Motor neuron (in vitro differentiated cells): ENCODE measurements around the gene BMERB1. TPM values are rescaled to one million over a fixed set of nuclear protein-coding genes. Genes with fewer than 3 reads are reported as not detected.
"Not testable (repeated sequence)": the region's sequence is repeated elsewhere in the genome, so short reads cannot be mapped to it uniquely, and the experiment has no call there.

Experiments
- ATAC-seq, 8 experiments: fragments of 200-7000 bp; cut with Tn5 transposase; replicated peaks in 6 of 8; 2 replicates each; pipeline ENCODE4 v1.8.0; 2021; ENCODE audit warnings: mild to moderate bottlenecking in 8 of 8, moderate library complexity in 8 of 8
- H3K27ac ChIP-seq, 2 donors: fragments of 250-450 bp; sonication (Bioruptor Pico); 2 replicates each; pipeline ENCODE4 v1.9.0; 2021; ENCODE audit warnings: antibody characterized with exemption in 2 of 2, mild to moderate bottlenecking in 2 of 2, moderate library complexity in 1 of 2
- H3K4me1 ChIP-seq, 2 donors: fragments of 250-450 bp; sonication (Bioruptor Pico); replicated peaks in 1 of 2; 2 replicates each; pipeline ENCODE4 v1.6.1; 2021; ENCODE audit warnings: antibody characterized with exemption in 2 of 2, mild to moderate bottlenecking in 2 of 2, moderate library complexity in 1 of 2
- H3K4me3 ChIP-seq, 5 donors: fragments of 250-450 bp; sonication (Bioruptor Pico); 2 replicates each; pipeline ENCODE4 v1.9.0; 2021; ENCODE audit warnings: antibody characterized with exemption in 5 of 5, mild to moderate bottlenecking in 5 of 5, moderate library complexity in 4 of 5
- WGBS, 10 experiments: fragments of 450-650 bp; shearing (Covaris generic); methylation state at CpG; one replicate each; pipeline ENCODE4 v1.0.0; 2022; 5-methylcytosine and 5-hydroxymethylcytosine counted together
- in situ Hi-C, 9 experiments: fragments of 400-800 bp; cut with MboI; loops; one replicate each; pipeline ENCODE4 v1.15.0; 2021; ENCODE audit warnings: low sequenced_read_pairs in 9 of 9, low pct_unique_long_range_greater_than_20kb in 2 of 9; ENCODE audit not compliant: unreplicated experiment in 9 of 9
- total RNA-seq, 8 experiments: library from RNA; unstranded; fragments of 300-600 nt; gene quantifications; 2 replicates each; pipeline versions ENCODE4 v1.2.3 to v1.2.4, GENCODE V29; 2022

BMERB1 gene
- total RNA-seq, 8 experiments from 2014 or later, result 11.3 to 125 (median 56.1) TPM

DNA sequence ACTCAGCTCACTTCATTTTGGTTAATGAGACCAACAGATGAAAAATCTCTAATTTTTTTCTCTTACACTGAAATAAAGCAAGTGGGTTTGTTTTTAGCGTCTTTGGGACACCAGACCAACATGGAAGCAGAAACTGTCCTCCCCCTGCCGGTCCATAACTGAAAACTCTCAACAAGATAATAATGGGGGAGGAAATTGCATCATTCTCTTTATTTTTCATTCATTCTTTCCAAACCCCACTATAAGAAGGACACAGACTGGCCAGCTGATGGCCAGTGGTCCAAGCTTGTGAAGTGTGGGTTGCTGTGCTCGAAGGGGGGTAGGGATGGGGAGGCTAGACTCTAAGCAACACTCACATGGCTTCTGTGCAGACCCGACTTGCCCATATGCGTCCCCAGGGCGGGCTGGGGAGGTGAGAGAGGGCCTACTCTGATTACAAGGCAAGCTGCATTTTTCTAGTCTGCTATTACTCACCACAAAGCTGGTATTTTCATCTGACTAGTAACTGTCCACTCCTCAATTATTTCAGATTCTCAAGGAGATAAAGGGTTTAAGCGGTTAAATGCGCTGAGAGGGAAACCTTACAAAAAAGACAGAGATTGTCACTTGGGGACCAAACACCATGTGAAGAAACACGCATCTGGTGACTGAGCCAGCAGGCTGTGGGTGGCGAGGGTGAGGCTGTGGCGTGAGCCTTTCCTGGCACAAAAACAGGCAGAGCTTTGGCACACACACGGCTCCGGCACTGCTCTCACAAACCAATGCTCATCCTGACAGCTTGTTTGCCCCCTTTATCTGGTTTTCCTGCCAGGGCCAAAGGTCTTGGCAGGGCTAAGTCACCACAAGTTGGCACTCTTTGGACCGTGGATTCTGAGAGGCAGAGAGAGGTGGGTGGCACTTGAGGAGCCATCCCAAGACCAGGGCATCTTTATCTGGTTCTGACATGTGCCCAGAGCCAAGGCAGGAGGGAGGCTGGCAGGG lies 170.4 kb downstream of the BMERB1 start:
- 20 to 96% (median 87%) methylated on average over 1 to 11 of the region's 14 CpGs; no CpG with 5 or more reads in 4 of the 10 experiments for WGBS, 10 experiments
- ATAC-seq, result peak in 2 of 8 experiments; percentile 58 to 61

DNA sequence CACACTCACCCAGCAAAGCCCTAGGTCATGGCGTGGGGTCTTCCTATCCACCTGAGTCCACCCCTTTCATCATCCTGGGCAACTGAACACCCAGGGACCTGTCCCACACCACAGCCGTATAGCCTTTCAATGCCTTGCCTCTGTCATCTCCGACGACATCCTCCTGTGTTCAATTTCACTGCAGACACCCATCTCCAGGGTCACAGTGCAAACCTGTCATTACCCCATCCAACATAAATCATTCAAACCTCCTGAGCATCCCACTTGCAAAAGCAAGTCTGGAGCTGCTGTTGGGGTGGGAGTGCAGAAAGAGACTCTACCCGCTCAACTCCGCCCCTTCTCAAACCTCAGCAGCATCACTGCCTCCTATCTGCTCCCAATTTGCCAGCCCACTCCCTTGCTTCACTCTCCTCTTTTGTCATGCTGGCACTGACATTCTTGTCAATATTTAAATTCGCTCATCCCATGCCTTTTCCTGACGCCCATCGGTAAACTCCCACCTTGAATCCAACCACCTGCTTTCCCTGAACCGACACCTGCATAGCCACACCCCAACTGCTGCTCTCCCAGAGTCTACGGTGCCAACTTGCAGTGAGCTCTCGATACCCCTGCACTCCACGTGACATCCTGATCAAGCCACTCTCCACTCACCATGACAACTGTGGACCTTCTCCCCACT lies 171.6 kb downstream of the BMERB1 start:
- 79 to 100% (median 89%) methylated on average over 3 to 8 of the region's 13 CpGs; no CpG with 5 or more reads in 3 of the 10 experiments for WGBS, 10 experiments
- in situ Hi-C loops, result loop anchor here in 1 of 9 experiments (25.0 kb wide), 1 partner anchor 106 kb away; no protein-coding TSS in a partner anchor
- H3K27ac ChIP-seq, result peak overlapping the region in 1 of 2 donors; percentile 64
- H3K4me1 ChIP-seq, result peaks cover 0 to 7% of the 10 kb centered on the region in 2 donors
- H3K4me3 ChIP-seq, result no peak overlapping the region
- peak in 5 of 8 experiments; percentile 67 to 76 (median 71) for ATAC-seq

More for the DNA sequence above, 170.4 kb downstream of the BMERB1 start:
- in situ Hi-C loops, result loop anchor here in 1 of 9 experiments (25.0 kb wide), 1 partner anchor 108 kb away; no protein-coding TSS in a partner anchor
- Histone ChIP-seq H3K4me3 (no peak overlapping the region), H3K4me1 (peaks cover 0 to 7% of the 10 kb centered on the region in 2 donors), H3K27ac (no peak overlapping the region)

DNA sequence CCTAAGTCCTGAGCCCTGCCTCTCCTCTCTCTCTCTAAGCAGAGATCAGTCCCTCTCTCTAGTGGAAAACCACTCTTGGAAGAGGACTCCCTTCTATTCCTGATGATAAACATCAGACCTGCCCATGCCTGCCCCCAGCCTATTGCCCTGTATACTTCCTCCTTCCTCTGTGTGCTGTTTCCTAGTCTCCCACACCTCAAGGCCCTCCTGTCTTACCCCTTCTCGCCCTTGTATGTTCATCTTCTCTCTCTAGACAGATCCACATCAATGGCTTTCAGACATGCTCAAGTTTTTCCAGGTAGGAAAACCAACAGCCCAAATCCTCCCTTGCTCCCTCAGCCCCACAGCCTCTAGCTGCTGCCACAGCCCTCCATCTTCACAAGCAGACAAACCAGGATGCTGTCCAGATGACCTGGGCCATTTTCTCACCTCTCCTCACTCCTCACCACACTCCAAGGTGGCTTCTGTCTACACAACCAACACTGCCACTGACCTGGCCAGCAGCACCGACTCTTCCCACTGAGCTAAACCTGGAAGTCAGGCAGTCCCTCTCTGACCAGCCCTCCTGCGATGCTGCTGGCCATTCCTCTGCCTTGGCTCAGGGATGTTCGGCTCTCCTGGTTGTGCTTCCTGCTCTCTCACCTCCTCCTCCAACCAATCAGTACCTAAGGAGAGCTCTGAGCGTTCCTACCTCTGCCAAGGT lies 172.3 kb downstream of the BMERB1 start:
- peaks cover 0 to 7% of the 10 kb centered on the region in 2 donors for H3K4me1 ChIP-seq
- H3K27ac ChIP-seq, result no peak overlapping the region
- in situ Hi-C loops, result loop anchor here in 1 of 9 experiments (25.0 kb wide), 1 partner anchor 106 kb away; no protein-coding TSS in a partner anchor
- ATAC-seq, result no peak
- H3K4me3 ChIP-seq, result no peak overlapping the region
- 79 to 100% (median 96%) methylated on average over 1 to 4 of the region's 5 CpGs; no CpG with 5 or more reads in 4 of the 10 experiments for WGBS, 10 experiments

DNA sequence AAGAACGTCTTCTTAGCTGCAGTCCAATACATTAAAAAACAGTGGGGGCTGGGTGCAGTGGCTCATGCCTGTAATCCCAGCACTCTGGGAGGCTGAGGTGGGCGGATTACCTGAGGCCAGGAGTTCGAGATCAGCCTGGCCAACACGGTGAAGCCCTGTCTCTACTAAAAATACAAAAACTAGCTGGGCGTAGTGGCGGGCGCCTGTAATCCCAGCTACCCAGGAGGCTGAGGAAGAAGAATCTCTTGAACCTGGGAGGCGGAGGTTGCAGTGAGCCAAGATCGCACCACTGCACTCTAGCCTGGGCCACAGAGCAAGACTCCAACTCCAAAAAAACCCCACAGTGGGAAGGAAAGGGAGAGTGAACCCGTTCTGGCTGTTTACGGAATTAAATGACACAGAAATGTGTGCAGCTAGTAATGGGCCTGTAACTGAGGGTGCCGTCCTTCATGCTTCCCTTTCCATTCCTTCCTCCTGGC lies 172.9 kb downstream of the BMERB1 start:
- in situ Hi-C loops, result loop anchor here in 1 of 9 experiments (25.0 kb wide), 1 partner anchor 105 kb away; no protein-coding TSS in a partner anchor
- ATAC-seq, H3K27ac ChIP-seq, H3K4me1 ChIP-seq, H3K4me3 ChIP-seq: not testable (repeated sequence)
- WGBS, 10 experiments, result 86 to 100% (median 95%) methylated on average over 1 to 11 of the region's 12 CpGs; no CpG with 5 or more reads in 5 of the 10 experiments

DNA sequence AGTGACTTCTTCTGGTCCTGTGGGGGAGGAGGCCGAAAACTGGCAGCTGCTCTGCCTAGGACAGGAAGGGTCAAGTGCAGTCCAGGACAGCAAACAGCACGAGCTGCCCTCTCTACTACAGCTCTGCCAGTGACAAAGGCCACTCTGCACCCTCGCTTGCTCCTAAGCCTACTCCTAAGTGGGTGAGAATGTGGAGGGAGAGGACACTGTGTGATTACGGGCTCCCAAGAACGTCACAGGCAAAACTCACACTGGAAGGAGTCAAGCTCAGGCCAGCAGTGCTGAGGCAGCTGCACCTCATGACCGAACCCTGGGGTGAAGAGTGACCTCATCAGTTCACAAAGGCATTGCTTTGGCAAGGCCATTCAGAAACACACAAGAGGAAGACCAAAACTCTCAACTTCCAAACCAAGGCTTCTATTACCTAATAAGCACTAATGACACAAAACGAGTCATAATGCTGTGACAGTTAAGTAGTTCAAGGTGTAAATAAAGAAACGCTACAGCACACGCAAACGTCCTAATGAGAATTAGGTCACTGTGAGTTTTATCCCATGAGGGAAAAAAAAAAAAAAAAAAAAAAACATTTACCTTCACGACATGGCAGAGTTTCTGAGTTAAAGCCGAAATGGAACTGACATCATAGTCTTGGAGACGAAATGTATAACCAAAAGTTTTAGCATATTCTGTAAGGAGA lies 173.5 kb downstream of the BMERB1 start:
- peak in 3 of 8 experiments; percentile 25 to 67 (median 64) for ATAC-seq
- H3K4me3 ChIP-seq, result no peak overlapping the region
- in situ Hi-C loops, result loop anchor here in 1 of 9 experiments (25.0 kb wide), 1 partner anchor 104 kb away; no protein-coding TSS in a partner anchor
- H3K4me1 ChIP-seq, result peaks cover 0 to 7% of the 10 kb centered on the region in 2 donors
- WGBS, 10 experiments, result 65 to 97% (median 82%) methylated on average over 4 to 10 of the region's 13 CpGs
- H3K27ac ChIP-seq, result no peak overlapping the region

DNA sequence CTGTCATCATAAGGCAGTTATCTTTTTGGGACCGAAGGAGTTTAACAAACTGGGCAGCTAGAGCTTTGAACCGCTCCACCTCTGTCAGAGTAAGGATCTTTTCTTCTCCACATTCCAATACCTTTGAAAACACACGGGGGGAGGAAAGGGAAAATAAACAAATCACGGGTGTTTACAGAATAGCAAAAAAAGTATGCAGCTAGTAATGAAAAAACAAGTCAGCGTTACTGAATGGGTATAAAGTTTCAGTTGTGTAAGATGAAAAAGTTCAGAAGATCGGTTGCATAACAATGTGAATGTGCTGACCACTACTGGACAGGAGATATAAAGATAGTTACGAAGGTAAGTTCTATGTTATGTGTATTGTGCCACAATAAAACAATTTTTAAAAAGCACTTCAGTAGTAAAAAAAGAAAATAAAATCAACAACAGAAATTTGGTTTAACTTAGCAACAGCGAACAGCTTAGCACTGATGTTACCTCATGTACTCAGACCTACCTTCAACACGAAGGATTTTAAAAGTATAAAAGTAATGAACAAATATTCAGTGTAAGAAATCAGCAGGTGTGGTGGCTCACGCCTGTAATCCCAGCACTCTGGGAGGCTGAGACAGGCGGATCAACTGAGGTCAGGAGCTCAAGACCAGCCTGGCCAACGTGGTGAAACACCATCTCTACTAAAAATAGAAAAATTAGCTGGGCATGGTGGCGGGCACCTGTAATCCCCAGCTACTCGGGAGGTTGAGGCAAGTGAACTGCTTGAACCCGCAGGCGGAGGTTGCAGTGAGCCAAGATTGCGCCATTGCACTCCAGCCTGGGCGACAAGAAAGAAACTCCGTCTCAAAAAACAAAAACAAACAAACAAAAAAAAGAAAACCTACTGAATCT lies 174.3 kb downstream of the BMERB1 start:
- ATAC-seq, result no peak
- no peak overlapping the region for H3K27ac ChIP-seq
- no peak overlapping the region for H3K4me3 ChIP-seq
- peaks cover 0 to 7% of the 10 kb centered on the region in 2 donors for H3K4me1 ChIP-seq
- in situ Hi-C loops, result loop anchor here in 1 of 9 experiments (25.0 kb wide), 1 partner anchor 104 kb away; no protein-coding TSS in a partner anchor
- 74 to 98% (median 90%) methylated on average over 8 to 19 of the region's 19 CpGs for WGBS, 10 experiments

DNA sequence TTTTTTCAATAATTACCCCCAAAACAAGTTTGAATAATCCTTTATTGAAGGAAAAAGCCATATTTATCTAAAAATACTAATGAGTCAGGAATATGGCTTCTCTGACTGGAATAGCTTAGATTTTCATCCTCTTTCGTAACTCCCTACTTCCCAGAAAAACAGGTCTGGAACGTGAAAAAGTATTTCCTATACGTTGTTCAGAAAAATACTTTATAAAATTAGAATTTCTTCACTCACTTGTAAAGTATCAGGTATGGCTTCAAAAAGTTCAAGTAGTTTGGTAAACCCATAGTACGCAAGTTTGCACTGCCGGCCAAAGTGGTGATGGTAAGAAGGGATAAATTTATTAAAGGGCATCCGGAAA lies 174.9 kb downstream of the BMERB1 start:
- H3K4me1 ChIP-seq, result peaks cover 0 to 7% of the 10 kb centered on the region in 2 donors
- H3K27ac ChIP-seq, result no peak overlapping the region
- no peak overlapping the region for H3K4me3 ChIP-seq
- in situ Hi-C loops, result loop anchor here in 1 of 9 experiments (25.0 kb wide), 1 partner anchor 103 kb away; no protein-coding TSS in a partner anchor
- ATAC-seq, result no peak
- 57 to 100% (median 96%) methylated on average over 2 to 6 of the region's 6 CpGs for WGBS, 10 experiments

DNA sequence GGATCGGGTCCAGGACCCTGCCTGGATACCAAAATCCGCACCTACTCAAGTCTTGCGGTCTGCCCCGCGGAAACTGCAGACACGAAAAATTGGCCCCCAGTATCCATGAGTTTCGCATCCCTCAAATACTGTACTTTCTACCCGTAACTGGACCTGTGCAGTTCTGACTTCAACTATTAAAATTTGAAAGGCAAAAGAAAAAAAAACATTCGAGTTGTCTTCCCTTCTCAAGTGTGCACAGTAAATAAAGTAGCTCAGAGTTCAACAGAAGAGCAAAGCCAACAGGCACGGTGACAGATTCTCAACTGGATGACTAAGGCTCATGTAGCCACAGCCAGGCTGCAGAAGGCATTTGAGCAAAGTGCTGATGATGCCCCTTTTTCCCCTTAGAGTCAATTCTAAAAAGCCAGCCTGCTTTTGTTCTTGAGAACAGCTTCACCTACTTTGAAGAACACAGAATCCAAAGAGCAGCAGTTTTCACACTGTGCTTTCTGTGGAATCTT lies 176.0 kb downstream of the BMERB1 start:
- in situ Hi-C loops, result loop anchor here in 1 of 9 experiments (25.0 kb wide), 1 partner anchor 102 kb away; no protein-coding TSS in a partner anchor
- peaks cover 0 to 5% of the 10 kb centered on the region in 2 donors for H3K4me1 ChIP-seq
- 41 to 100% (median 94%) methylated on average over 1 to 9 of the region's 10 CpGs for WGBS, 10 experiments
- no peak overlapping the region for H3K4me3 ChIP-seq
- no peak for ATAC-seq
- no peak overlapping the region for H3K27ac ChIP-seq

DNA sequence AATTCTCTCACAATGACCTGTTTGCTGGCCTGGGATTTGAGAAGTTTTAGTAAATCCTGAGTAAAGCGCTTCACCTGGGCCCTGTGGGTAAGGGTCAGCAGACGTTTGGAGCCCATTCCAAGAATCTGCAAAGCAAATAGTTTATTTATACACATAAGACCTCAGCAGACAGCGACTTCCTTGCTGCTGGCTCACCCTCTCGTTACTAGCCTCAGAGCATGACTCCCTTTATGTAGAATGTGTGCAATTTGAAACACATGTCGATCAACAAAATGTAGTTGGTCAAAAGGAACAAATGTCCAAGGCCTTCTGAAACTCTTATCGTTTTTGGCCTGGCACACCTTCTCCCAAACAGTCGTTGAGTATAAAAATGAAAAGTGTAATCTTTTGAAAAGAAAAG lies 177.2 kb downstream of the BMERB1 start:
- no peak overlapping the region for H3K27ac ChIP-seq
- WGBS, 10 experiments, result 63 to 100% (median 90%) methylated on average over 1 to 7 of the region's 7 CpGs; no CpG with 5 or more reads in 2 of the 10 experiments
- in situ Hi-C loops, result loop anchor here in 1 of 9 experiments (25.0 kb wide), 1 partner anchor 101 kb away; no protein-coding TSS in a partner anchor
- H3K4me1 ChIP-seq, result no peaks in the 10 kb centered on the region
- no peak for ATAC-seq
- no peak overlapping the region for H3K4me3 ChIP-seq

DNA sequence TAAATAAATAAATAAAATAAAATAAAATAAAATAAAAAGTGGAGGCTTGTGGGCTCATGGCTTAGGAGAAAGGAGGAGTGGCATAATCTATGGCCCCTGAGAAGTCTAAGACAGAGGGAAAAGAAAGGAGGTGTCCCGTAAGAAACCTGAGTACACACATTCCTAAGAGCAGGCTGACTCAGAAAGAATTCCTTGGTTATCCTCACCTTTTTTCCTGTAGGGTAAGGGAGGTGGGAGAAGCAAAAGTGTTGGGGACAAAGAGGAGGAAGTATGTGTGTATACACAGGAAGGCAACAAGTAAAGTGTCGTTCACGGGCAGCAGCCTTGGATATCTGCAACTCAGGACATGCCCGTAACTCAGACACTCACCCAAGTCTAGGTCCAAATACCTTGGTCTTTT lies 179.3 kb downstream of the BMERB1 start:
- WGBS, 10 experiments, result 76 to 100% (median 97%) methylated on average over 1 to 4 of the region's 4 CpGs; no CpG with 5 or more reads in 1 of the 10 experiments
- ATAC-seq, result no peak

More for the DNA sequence above, 179.3 kb downstream of the BMERB1 start:
- in situ Hi-C loops, result loop anchor here in 1 of 9 experiments (25.0 kb wide), 1 partner anchor 99 kb away; no protein-coding TSS in a partner anchor
- Histone ChIP-seq H3K4me3 (no peak overlapping the region), H3K27ac (no peak overlapping the region), H3K4me1 (no peaks in the 10 kb centered on the region)
